ENCODE data around the gene DSCAML1.

GRCh38 chr11:117663414-117663813 lies 133.6 kb downstream of the DSCAML1 start:
- TF ChIP-seq CTCF (IDR thresholded peaks at IDR 0.05) = no peak
- no peak for TF ChIP-seq TEAD1 (CRISPR knock-in tag; IDR thresholded peaks at IDR 0.05)
- TF ChIP-seq ZNF512 (CRISPR knock-in tag; IDR thresholded peaks at IDR 0.05; ENCODE audit: borderline replicate concordance) = no peak
- TF ChIP-seq SP1 (CRISPR knock-in tag; conservative IDR thresholded peaks at IDR 0.05) = no peak
- no peak for TF ChIP-seq USF1 (CRISPR knock-in tag; IDR thresholded peaks at IDR 0.05)
